A673 (cell line): ENCODE measurements around the gene ETS2. TPM values are rescaled to one million over a fixed set of nuclear protein-coding genes. Genes with fewer than 3 reads are reported as not detected.

Source experiments
- BruUV-seq: library from RNA; stranded (reverse); fragments of 400-500 nt; replicated peaks from 2 replicates; lab custom pipeline; 2021; lab: Mats Ljungman, UMichigan
- CTCF ChIA-PET: fragments of 300-600 bp; sonication (Branson Sonifier 250); formaldehyde crosslinking; loops from one replicate; lab custom pipeline; 2022; ENCODE audit warnings: antibody characterized with exemption; lab: Charles Lee
- POLR2A ChIA-PET: fragments of 300-600 bp; sonication (Branson Sonifier 250); formaldehyde crosslinking; loops from one replicate; lab custom pipeline; 2022; ENCODE audit warnings: antibody characterized with exemption; ENCODE audit not compliant: low non-redundant PET; lab: Charles Lee
- DNase-seq: peaks from one replicate; pipeline ENCODE4 v3.0.0-alpha.2; 2015; ENCODE audit warnings: low spot score
- H3K27ac ChIP-seq: fragments of 200-600 bp; sonication (generic); 2 replicates; pipeline ENCODE4 v1.5.1; 2016; ENCODE audit warnings: mixed run types, low read depth, mild to moderate bottlenecking, mixed read lengths, antibody characterized with exemption, low read length; ENCODE audit not compliant: poor library complexity, severe bottlenecking
- H3K27me3 ChIP-seq: fragments of 200-600 bp; sonication (generic); replicated peaks from 2 replicates; pipeline ENCODE4 v1.6.1; 2017; ENCODE audit warnings: mixed run types, low read depth, mild to moderate bottlenecking, mixed read lengths, antibody characterized with exemption, low read length; ENCODE audit not compliant: insufficient read depth, poor library complexity
- H3K36me3 ChIP-seq: fragments of 200-600 bp; sonication (generic); 2 replicates; pipeline ENCODE4 v1.6.1; 2016; ENCODE audit warnings: mixed run types, mild to moderate bottlenecking, mixed read lengths, antibody characterized with exemption, low read length; ENCODE audit not compliant: insufficient read depth, poor library complexity, severe bottlenecking
- H3K4me1 ChIP-seq: fragments of 200-600 bp; sonication (generic); 2 replicates; pipeline ENCODE4 v1.6.1; 2017; ENCODE audit warnings: mixed run types, mild to moderate bottlenecking, mixed read lengths, antibody characterized with exemption, low read length; ENCODE audit not compliant: insufficient read depth, poor library complexity, severe bottlenecking
- H3K4me3 ChIP-seq: fragments of 200-600 bp; sonication (generic); 2 replicates; pipeline ENCODE4 v1.5.1; 2016; ENCODE audit warnings: low read depth, mixed run types, mild to moderate bottlenecking, mixed read lengths, low read length; ENCODE audit not compliant: poor library complexity, severe bottlenecking
- H3K9me3 ChIP-seq: fragments of 200-600 bp; sonication (generic); 2 replicates; pipeline ENCODE4 v1.6.1; 2016; ENCODE audit warnings: mixed run types, low read depth, mild to moderate bottlenecking, mixed read lengths, antibody characterized with exemption, low read length; ENCODE audit not compliant: poor library complexity, severe bottlenecking
- CTCF ChIP-seq: fragments of 300-800, 200-600 bp; sonication (generic); conservative IDR thresholded peaks from 2 replicates; pipeline ENCODE4 v1.5.1; 2017; ENCODE audit warnings: low read depth, mild to moderate bottlenecking, antibody characterized with exemption, low read length, moderate library complexity, mixed read lengths
- EZH2 ChIP-seq: fragments of 200-600 bp; sonication (generic); IDR thresholded peaks from 2 replicates; pipeline ENCODE4 v1.6.1; 2017; ENCODE audit warnings: borderline replicate concordance, low read depth, mild to moderate bottlenecking, mixed read lengths, antibody characterized with exemption, low read length; ENCODE audit not compliant: poor library complexity, severe bottlenecking
- intact Hi-C: fragments of 100-400 bp; cut with micrococcal nuclease; formaldehyde crosslinking; loops from one replicate; pipeline ENCODE4 v1.10.0; 2022; ENCODE audit not compliant: unreplicated experiment
- total RNA-seq: library from RNA; stranded (reverse); gene quantifications from 2 replicates; pipeline ENCODE4 v1.2.3, GENCODE V29; 2021

The ETS2 gene
- total RNA-seq, 1 experiment from 2014 or later = 45.6 TPM

GRCh38 chr21:38793926-38794713 is 11.6 kb upstream of the ETS2 start:
- no peaks in the 10 kb centered on the region for H3K36me3 ChIP-seq
- DNase-seq = no peak
- H3K9me3 ChIP-seq = no peaks in the 10 kb centered on the region
- H3K27me3 ChIP-seq = no peaks in the 10 kb centered on the region
- ChIA-PET POLR2A (no interaction called here), CTCF (no interaction called here)
- no TSS peak for BruUV-seq
- no peak for TF ChIP-seq CTCF
- TF ChIP-seq EZH2 = no peak
- intact Hi-C loops = no loop called here
- H3K4me3 ChIP-seq = no peak overlapping the region
- H3K27ac ChIP-seq = no peak overlapping the region
- H3K4me1 ChIP-seq = no peaks in the 10 kb centered on the region

- no peaks in the 10 kb centered on the region for H3K27me3 ChIP-seq
- no peaks in the 10 kb centered on the region for H3K4me1 ChIP-seq
- no peak for TF ChIP-seq CTCF
- TF ChIP-seq EZH2 = no peak
- no peaks in the 10 kb centered on the region for H3K9me3 ChIP-seq
- BruUV-seq = no TSS peak
- H3K27ac ChIP-seq = no peak overlapping the region
- no peak overlapping the region for H3K4me3 ChIP-seq
- no peak for DNase-seq
- CTCF ChIA-PET = no interaction called here
- POLR2A ChIA-PET = no interaction called here
- H3K36me3 ChIP-seq = no peaks in the 10 kb centered on the region
- intact Hi-C loops = no loop called here
These were observed 10.8 kb upstream of the ETS2 start for GRCh38 chr21:38794978-38795377.

GRCh38 chr21:38795475-38795874 is 10.3 kb upstream of the ETS2 start:
- CTCF ChIA-PET = no interaction called here
- Histone ChIP-seq H3K36me3 (no peaks in the 10 kb centered on the region), H3K27me3 (no peaks in the 10 kb centered on the region), H3K4me3 (no peak overlapping the region), H3K4me1 (no peaks in the 10 kb centered on the region), H3K9me3 (no peaks in the 10 kb centered on the region), H3K27ac (no peak overlapping the region)
- no TSS peak for BruUV-seq
- no peak for TF ChIP-seq CTCF
- TF ChIP-seq EZH2 = no peak
- DNase-seq = no peak
- intact Hi-C loops = no loop called here
- POLR2A ChIA-PET = no interaction called here
